ENCODE measurements around the gene GNE.

- TF ChIP-seq POLR2A (IDR thresholded peaks at IDR 0.05; ENCODE audit: insufficient read depth in 1 of 2, low read depth in 2 of 2, low read length in 2 of 2) (no peak), TAF1 (CRISPR knock-in tag; IDR thresholded peaks at IDR 0.05) (no peak), ESRRA (CRISPR knock-in tag; IDR thresholded peaks at IDR 0.05; ENCODE audit: low read depth) (no peak), SMC3 (IDR thresholded peaks at IDR 0.05; ENCODE audit: low read length) (no peak), ZHX1 (CRISPR knock-in tag; IDR thresholded peaks at IDR 0.05; ENCODE audit: low read depth) (no peak), GMEB1 (CRISPR knock-in tag; IDR thresholded peaks at IDR 0.05; ENCODE audit: borderline replicate concordance) (no peak), ARNTL (CRISPR knock-in tag; IDR thresholded peaks at IDR 0.05) (no peak)
Measured at GRCh38 chr9:36213387-36213786, 44.9 kb downstream of the GNE start.
